Endothelial cell of umbilical vein (primary cell): Measurements from ENCODE around the gene PDLIM5.

Source experiments
- CTCF ChIP-seq, 2 donors: IDR thresholded peaks; 1 replicate in 1 of 2; 2 replicates in 1 of 2; pipeline ENCODE4 v1.5.1; 2011; ENCODE audit warnings: low read length in 2 of 2, mild to moderate bottlenecking in 2 of 2, moderate library complexity in 2 of 2, control low read depth in 1 of 2, inconsistent platforms in 1 of 2, low read depth in 1 of 2; ENCODE audit not compliant: insufficient read depth in 1 of 2; ENCODE audit errors: extremely low read depth in 1 of 2
- EZH2 ChIP-seq: IDR thresholded peaks from 2 replicates; pipeline ENCODE4 v1.6.1; 2012; ENCODE audit warnings: borderline replicate concordance, low read depth, mild to moderate bottlenecking, moderate library complexity, low read length, inconsistent platforms; ENCODE audit not compliant: severe bottlenecking
- MAX ChIP-seq: IDR thresholded peaks from 2 replicates; pipeline ENCODE4 v1.6.1; 2011; ENCODE audit not compliant: insufficient read depth, insufficient read length
- POLR2A ChIP-seq: IDR thresholded peaks from 2 replicates; pipeline ENCODE4 v1.6.1; 2012; ENCODE audit warnings: low read depth, mild to moderate bottlenecking, control low read depth, low read length

- no peak for TF ChIP-seq CTCF (IDR thresholded peaks at IDR 0.05; ENCODE audit: extremely low read depth in 1 of 2, insufficient read depth in 1 of 2, low read depth in 1 of 2, low read length in 2 of 2)
- no peak for TF ChIP-seq POLR2A
- TF ChIP-seq EZH2, result no peak
- TF ChIP-seq MAX, result no peak
Measured at GRCh38 chr4:94574616-94575015, 122.9 kb downstream of the PDLIM5 start.
